LNCaP clone FGC (cell line): Measurements from ENCODE around the gene TSPAN17.

Experiments
- DNase-seq: peaks from one replicate; pipeline ENCODE4 v3.0.0-alpha.2; 2011; ENCODE audit warnings: low read depth
- H3K4me3 ChIP-seq: 2 replicates; pipeline ENCODE4 v1.5.1; 2011; ENCODE audit warnings: mild to moderate bottlenecking, low read depth, low read length, control low read depth
- CTCF ChIP-seq: IDR thresholded peaks from 2 replicates; pipeline ENCODE4 v1.5.1; 2012; ENCODE audit warnings: mild to moderate bottlenecking; ENCODE audit not compliant: control insufficient read depth, insufficient read depth; ENCODE audit errors: extremely low read depth

The TSPAN17 gene

GRCh38 chr5:176631383-176632200 is 15.7 kb upstream of the TSPAN17 start:
- H3K4me3 ChIP-seq = no peak overlapping the region
- DNase-seq = no peak
- no peak for TF ChIP-seq CTCF

- no peak for TF ChIP-seq CTCF
- no peak overlapping the region for H3K4me3 ChIP-seq
- no peak for DNase-seq
Observed at GRCh38 chr5:176632745-176633144, 14.5 kb upstream of the TSPAN17 start.

- DNase-seq = no peak
- no peak overlapping the region for H3K4me3 ChIP-seq
- TF ChIP-seq CTCF = no peak
Observed at GRCh38 chr5:176633598-176633997, 13.7 kb upstream of the TSPAN17 start.

- no peak for DNase-seq
- TF ChIP-seq CTCF = no peak
- no peak overlapping the region for H3K4me3 ChIP-seq
Observed at GRCh38 chr5:176636426-176636825, 10.9 kb upstream of the TSPAN17 start.

- no peak overlapping the region for H3K4me3 ChIP-seq
- no peak for TF ChIP-seq CTCF
- no peak for DNase-seq
Observed at GRCh38 chr5:176637556-176637955, 9.7 kb upstream of the TSPAN17 start.

- DNase-seq = no peak
- no peak for TF ChIP-seq CTCF
Observed at GRCh38 chr5:176638437-176638836, 8.8 kb upstream of the TSPAN17 start.

GRCh38 chr5:176639208-176639607 is 8.1 kb upstream of the TSPAN17 start:
- no peak overlapping the region for H3K4me3 ChIP-seq
- DNase-seq = no peak
- TF ChIP-seq CTCF = no peak

More at GRCh38 chr5:176638437-176638836, 8.8 kb upstream of the TSPAN17 start:
- no peak overlapping the region for H3K4me3 ChIP-seq
